HG02678 (cell line): ENCODE measurements around the gene APLNR.

Source experiments
- ATAC-seq: cut with Tn5 transposase; IDR thresholded peaks from one replicate; pipeline ENCODE4 v1.9.1; 2021; ENCODE audit warnings: mild to moderate bottlenecking, moderate library complexity; ENCODE audit not compliant: unreplicated experiment

The APLNR gene

GRCh38 chr11:57219021-57219627, 17.9 kb downstream of the APLNR start:
- no peak for ATAC-seq

DNA sequence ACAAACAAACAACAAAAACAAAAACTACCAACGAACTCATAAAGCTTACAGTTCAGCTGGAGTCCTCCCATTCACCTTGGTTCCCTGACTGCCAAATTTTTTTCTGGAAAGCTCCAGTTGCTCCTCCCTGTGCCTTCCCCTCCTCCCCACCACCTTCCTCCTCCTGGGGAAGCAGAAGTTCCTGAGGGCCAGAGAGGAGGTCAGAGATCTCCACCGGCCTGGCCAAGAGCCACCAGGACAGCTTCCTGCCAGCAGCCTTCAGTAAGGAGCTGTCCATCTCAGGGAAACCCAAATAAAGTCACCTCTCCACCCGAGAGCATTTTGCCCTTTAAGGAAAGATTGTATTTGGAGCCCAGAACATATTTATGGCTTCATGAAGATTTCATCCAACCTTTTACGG, 20.0 kb downstream of the APLNR start:
- no peak for ATAC-seq

DNA sequence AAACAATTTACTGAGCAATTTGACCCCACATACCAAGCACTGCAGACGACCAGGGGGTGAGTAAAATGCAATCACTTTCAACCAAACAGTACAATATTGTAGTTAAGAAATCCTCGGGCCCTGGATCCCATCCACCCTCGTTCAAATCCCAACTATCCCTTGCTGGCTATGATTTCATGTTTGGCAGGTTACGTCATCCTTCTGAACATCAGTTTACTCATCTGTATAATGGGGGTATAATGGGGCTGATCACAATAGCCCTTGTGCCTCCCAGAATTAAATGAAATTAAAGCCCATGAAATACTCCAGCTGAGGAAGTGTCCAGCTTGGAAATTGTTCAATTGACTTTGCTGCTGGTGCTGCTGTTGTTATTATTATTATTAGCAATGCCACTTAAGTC, 20.6 kb downstream of the APLNR start:
- no peak for ATAC-seq

GRCh38 chr11:57214494-57214893, 22.6 kb downstream of the APLNR start:
- ATAC-seq = no peak

DNA sequence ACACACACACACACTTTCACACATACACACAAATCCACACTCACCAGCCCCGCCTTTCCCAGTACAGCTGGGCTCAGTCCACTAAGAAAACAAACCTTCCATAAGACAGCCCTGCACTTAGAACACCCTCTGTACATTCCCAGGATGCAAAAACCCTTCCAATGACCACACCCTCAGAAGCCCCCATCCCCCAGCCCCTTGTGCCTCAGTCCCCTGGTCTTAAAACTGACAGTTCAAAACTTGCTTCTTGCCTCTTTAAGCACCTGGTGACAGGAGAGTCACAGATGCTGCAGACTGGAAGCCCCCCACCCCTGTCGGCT, 23.0 kb downstream of the APLNR start:
- ATAC-seq = no peak

DNA sequence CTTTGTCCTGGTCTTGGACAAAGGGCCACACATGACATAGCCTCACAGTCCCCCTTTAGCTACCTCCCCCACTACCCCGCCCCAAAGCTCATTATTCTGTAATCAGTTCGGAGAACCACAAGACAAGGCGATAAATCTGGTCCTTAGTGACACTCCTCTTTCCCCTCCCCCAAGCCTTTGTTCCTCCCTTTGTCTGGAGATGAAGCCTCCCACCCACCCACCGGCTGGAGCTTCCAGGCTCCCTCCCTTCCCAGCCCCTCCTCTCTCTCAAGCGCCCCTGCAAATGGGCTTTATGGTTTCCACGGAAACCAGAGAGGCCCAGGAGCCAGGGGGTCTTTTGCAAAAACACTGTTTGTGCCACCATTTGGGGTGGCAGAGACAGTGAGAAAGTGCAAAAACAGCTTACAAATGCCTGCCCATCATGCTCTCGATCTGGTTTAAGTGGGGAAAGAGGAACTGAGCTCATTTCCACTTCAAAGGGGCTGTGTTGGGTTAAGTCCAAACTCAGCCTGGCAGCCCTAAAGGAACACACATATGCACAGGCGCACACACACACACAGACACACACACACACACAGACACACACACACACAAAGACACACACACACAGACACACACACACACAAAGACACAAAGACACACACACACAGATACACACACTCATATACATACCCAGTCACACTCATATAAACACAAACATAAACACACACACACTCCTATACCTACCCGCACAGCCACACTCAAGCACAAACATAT, 23.5 kb downstream of the APLNR start:
- ATAC-seq = no peak

GRCh38 chr11:57210781-57211180, 26.3 kb downstream of the APLNR start:
- no peak for ATAC-seq

DNA sequence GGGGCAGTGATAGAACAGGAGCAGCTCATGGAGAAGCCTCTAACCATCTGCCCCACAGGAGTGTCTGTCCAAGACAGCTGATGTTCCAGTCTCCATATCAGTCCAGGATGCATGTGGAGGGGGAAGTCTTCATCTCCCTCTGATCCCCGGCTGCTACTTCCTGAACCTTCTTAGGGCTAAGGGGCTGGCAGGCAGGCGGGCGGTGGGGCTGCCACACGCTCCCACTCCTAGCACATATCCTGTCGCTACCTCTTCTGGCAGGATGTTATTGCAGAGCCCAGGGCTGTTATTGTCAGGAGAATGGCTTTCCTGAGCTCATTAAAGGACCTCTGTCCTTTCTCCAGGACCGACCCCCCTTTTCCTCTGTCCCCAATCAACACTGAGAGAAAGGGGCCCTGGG, 29.9 kb downstream of the APLNR start:
- no peak for ATAC-seq

DNA sequence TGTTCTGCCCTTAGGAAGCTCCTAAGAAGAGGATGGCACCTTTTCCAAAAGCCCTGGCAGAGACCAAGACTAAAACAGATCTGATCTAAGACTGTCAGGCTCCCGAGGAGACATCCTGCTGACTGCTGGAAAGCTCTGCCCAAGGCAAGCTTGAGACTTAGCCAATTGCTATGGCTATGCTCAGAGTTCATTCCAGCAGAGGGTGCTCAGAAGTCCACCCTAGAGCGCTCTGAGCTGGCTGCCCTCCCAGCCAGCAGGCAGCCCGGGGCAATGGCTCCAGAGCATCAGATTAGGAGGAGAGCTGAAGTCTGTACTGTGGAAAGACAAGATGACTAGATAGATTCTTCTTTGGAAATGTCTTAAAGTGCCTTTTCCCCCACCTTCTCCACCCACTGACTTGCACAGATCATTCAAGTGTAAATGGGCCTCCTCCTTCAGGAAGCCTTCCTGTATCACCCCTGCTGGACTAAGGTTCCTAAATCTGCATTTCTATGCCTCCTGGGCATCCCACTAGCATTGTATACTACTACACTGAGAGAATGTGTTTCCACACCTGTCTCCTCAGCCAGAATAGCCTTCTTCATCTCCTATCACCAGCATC, 31.9 kb downstream of the APLNR start:
- ATAC-seq = no peak

DNA sequence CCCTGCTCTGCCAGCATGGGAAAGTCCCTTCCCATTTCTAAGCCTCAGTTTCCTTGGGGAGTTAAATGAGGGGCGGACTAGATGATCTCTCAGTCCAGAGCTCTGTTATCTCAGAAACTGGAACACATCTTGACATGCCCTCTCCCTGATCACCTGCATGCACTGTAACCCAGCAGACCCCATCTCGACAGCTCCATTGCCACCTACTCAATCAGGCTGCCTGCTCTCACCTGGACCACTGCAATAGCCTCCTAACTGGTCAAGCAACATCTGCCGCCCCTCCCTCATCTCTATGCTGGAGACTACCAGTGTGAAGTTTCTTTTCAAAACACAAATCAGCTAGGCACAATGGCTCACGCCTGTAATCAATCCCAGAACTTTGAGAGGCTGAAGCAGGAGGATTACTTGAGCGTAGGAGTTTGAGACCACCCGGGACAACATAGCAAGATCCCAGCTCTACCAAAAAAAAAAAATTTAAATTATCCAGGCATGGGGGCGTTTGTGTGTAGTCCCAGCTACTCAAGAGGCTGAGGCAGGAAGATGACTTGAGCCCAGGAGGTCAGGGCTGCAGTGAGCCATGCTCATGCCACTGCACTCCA, 33.1 kb downstream of the APLNR start:
- ATAC-seq = no peak

- ATAC-seq = no peak
Measured at GRCh38 chr11:57203359-57203758, 33.7 kb downstream of the APLNR start.

DNA sequence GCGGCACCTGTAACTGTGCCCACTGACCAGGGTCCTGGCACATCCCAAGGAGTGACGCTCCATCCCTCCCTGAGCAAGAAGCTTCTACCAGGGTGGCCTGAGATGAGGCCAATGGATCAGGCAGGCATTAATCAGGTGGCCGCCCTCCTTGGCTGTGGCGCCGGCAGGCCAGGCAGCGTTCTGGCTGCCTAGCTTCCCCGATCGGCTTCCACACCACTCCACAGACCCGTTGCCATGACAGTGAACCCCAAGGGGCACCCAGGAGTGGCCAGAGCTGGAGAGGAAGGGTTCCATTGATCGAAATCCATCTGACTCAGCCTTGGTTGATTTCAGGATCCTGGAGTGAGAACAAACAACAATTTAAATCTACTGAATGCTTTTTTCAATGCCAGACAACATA, 34.8 kb downstream of the APLNR start:
- no peak for ATAC-seq

DNA sequence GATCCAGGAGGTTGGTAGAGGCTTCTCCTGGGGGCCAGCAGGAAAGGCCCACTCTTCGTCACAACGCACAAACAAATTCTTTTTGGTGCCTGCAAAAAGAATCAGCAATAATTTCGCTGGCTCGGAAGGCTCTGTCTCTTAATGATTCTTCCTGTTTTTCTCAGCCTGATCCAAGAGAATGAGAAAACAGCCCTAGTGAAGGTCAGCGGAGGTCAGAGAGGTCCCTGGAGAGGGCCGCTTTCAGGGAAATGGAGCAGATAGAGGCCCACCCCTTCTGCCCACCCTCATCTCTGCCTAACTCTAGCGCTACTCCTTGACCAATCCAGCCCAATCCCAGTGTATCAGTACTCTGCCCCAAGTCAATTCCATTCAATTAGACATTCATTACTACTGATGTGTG, 36.1 kb downstream of the APLNR start:
- ATAC-seq = no peak

GRCh38 chr11:57199330-57199729, 37.7 kb downstream of the APLNR start:
- no peak for ATAC-seq

DNA sequence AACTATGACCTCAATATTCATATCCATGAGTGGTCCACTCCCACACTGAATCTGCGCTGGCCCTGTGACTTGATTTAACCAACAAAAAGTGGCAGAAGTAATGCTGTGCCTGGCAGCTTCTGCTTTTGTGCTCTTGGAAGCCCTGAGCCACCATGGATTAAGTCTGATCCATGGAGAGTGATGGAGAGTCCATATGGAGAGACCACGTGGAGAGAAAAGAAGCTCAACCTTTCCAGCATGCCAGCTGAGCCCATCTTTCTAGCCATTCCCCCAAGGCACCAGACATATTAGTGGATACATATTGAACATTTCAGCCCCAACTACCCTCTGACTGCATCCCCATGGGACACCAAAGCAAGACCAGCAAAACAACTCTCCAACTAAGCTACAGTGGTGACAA, 39.3 kb downstream of the APLNR start:
- ATAC-seq = no peak

- ATAC-seq = no peak
Measured at GRCh38 chr11:57196596-57196995, 40.5 kb downstream of the APLNR start.

GRCh38 chr11:57192316-57192715, 44.7 kb downstream of the APLNR start:
- no peak for ATAC-seq

- no peak for ATAC-seq
Measured at GRCh38 chr11:57191311-57192219, 45.5 kb downstream of the APLNR start.

GRCh38 chr11:57190548-57190947, 46.5 kb downstream of the APLNR start:
- no peak for ATAC-seq
